ENCODE measurements around the gene CSF1. TPM values are rescaled to one million over a fixed set of nuclear protein-coding genes. Genes with fewer than 3 reads are reported as not detected.

The CSF1 gene
- total and polyA plus RNA-seq, 2 of the 13 experiments (the other 11 are each of a cell fraction or from before 2014, with no cell fraction given), result 4.6 to 13.3 TPM

DNA sequence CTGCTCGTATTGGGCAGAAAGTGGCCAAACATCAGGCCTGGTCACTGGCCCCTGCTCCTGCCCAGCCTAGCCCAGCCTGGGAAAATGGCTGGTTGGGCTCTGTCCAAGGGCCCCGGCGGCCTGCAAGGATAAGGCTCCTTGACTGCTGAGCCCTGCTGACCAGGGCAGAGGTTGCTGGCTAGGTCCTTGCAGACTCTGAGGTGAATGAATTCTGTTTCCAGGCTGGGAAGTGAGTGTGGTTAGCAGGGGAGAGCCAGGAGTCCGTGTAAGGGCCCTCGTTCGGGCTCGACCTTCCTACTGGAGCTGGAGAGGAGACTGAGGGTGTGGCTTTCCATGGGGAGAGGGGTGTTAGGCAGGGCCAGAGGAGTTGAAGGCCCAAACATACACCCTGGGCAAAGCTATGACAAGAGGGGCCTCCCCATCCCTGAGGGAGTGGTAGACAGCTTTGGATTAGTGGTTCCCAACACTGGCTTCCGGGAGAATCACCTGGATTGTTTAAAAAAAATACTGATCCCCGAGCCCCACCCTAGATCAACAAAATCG, 20.6 kb downstream of the CSF1 start (continued):
- TF ChIP-seq DPF2 (CRISPR knock-in tag; IDR thresholded peaks at IDR 0.05; ENCODE audit: borderline replicate concordance, low read depth), result peak; percentile 90; the same call in 1 of the 2 replicates
- TF ChIP-seq ARID2 (CRISPR knock-in tag; IDR thresholded peaks at IDR 0.05; ENCODE audit: borderline replicate concordance), result no peak
- peak; percentile 48; the same call in 1 of the 2 replicates for TF ChIP-seq HDAC1 (CRISPR knock-in tag; IDR thresholded peaks at IDR 0.05)
- no peak for TF ChIP-seq ZNF589 (CRISPR knock-in tag; conservative IDR thresholded peaks at IDR 0.05)
- TF ChIP-seq, protein P1, sequence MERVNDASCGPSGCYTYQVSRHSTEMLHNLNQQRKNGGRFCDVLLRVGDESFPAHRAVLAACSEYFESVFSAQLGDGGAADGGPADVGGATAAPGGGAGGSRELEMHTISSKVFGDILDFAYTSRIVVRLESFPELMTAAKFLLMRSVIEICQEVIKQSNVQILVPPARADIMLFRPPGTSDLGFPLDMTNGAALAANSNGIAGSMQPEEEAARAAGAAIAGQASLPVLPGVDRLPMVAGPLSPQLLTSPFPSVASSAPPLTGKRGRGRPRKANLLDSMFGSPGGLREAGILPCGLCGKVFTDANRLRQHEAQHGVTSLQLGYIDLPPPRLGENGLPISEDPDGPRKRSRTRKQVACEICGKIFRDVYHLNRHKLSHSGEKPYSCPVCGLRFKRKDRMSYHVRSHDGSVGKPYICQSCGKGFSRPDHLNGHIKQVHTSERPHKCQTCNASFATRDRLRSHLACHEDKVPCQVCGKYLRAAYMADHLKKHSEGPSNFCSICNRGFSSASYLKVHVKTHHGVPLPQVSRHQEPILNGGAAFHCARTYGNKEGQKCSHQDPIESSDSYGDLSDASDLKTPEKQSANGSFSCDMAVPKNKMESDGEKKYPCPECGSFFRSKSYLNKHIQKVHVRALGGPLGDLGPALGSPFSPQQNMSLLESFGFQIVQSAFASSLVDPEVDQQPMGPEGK (CRISPR knock-in tag; IDR thresholded peaks at IDR 0.05), result peak; percentile 33; the same call in 1 of the 2 replicates
- no peak for TF ChIP-seq ELF4 (CRISPR knock-in tag; IDR thresholded peaks at IDR 0.05; ENCODE audit: borderline replicate concordance)
- peak; percentile 33; the same call in 1 of the 2 replicates for TF ChIP-seq KAT8 (CRISPR knock-in tag; IDR thresholded peaks at IDR 0.05)
- peak; percentile 44; the same call in 1 of the 2 replicates for TF ChIP-seq ZNF292 (CRISPR knock-in tag; IDR thresholded peaks at IDR 0.05; ENCODE audit: borderline replicate concordance, low read depth)
- TF ChIP-seq EP300 (IDR thresholded peaks at IDR 0.05; ENCODE audit: low read depth in 2 of 2, low read length in 2 of 2), result peak; percentile 45 to 80; a peak in 3 of 4 replicates
- no peak for TF ChIP-seq EP300 (CRISPR knock-in tag; IDR thresholded peaks at IDR 0.05; ENCODE audit: borderline replicate concordance)
- TF ChIP-seq, protein P2, sequence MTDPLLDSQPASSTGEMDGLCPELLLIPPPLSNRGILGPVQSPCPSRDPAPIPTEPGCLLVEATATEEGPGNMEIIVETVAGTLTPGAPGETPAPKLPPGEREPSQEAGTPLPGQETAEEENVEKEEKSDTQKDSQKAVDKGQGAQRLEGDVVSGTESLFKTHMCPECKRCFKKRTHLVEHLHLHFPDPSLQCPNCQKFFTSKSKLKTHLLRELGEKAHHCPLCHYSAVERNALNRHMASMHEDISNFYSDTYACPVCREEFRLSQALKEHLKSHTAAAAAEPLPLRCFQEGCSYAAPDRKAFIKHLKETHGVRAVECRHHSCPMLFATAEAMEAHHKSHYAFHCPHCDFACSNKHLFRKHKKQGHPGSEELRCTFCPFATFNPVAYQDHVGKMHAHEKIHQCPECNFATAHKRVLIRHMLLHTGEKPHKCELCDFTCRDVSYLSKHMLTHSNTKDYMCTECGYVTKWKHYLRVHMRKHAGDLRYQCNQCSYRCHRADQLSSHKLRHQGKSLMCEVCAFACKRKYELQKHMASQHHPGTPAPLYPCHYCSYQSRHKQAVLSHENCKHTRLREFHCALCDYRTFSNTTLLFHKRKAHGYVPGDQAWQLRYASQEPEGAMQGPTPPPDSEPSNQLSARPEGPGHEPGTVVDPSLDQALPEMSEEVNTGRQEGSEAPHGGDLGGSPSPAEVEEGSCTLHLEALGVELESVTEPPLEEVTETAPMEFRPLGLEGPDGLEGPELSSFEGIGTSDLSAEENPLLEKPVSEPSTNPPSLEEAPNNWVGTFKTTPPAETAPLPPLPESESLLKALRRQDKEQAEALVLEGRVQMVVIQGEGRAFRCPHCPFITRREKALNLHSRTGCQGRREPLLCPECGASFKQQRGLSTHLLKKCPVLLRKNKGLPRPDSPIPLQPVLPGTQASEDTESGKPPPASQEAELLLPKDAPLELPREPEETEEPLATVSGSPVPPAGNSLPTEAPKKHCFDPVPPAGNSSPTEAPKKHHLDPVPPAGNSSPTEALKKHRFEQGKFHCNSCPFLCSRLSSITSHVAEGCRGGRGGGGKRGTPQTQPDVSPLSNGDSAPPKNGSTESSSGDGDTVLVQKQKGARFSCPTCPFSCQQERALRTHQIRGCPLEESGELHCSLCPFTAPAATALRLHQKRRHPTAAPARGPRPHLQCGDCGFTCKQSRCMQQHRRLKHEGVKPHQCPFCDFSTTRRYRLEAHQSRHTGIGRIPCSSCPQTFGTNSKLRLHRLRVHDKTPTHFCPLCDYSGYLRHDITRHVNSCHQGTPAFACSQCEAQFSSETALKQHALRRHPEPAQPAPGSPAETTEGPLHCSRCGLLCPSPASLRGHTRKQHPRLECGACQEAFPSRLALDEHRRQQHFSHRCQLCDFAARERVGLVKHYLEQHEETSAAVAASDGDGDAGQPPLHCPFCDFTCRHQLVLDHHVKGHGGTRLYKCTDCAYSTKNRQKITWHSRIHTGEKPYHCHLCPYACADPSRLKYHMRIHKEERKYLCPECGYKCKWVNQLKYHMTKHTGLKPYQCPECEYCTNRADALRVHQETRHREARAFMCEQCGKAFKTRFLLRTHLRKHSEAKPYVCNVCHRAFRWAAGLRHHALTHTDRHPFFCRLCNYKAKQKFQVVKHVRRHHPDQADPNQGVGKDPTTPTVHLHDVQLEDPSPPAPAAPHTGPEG (CRISPR knock-in tag; IDR thresholded peaks at IDR 0.05), result no peak
- TF ChIP-seq ZNF768 (CRISPR knock-in tag; IDR thresholded peaks at IDR 0.05), result 0 out of 2 replicates have a peak, but pooled peaks have one; percentile 12
- no peak for TF ChIP-seq NFRKB (IDR thresholded peaks at IDR 0.05)
- no peak for TF ChIP-seq HNRNPLL (IDR thresholded peaks at IDR 0.05; ENCODE audit: low read depth, low read length, poor library complexity, severe bottlenecking)
- TF ChIP-seq MEF2D (CRISPR knock-in tag; IDR thresholded peaks at IDR 0.05), result no peak
- TF ChIP-seq FOXP4 (CRISPR knock-in tag; IDR thresholded peaks at IDR 0.05), result peak; percentile 58; the same call in 1 of the 2 replicates
- TF ChIP-seq CBFB (CRISPR knock-in tag; IDR thresholded peaks at IDR 0.05), result 0 out of 2 replicates have a peak, but pooled peaks have one; percentile 15
- TF ChIP-seq RORA (CRISPR knock-in tag; IDR thresholded peaks at IDR 0.05), result no peak
- 0 out of 2 replicates have a peak, but pooled peaks have one; percentile 34 for TF ChIP-seq YEATS4 (CRISPR knock-in tag; IDR thresholded peaks at IDR 0.05; ENCODE audit: borderline replicate concordance)
- no peak for TF ChIP-seq KMT2A (CRISPR knock-in tag; IDR thresholded peaks at IDR 0.05)
- peak; percentile 35 for TF ChIP-seq AGO2 (optimal IDR thresholded peaks at IDR 0.05; ENCODE audit: low read depth, low read length)

Measured in HepG2 (cell line).